B cell (primary cell): ENCODE results near the gene TM2D1. TPM values are rescaled to one million over a fixed set of nuclear protein-coding genes. Genes with fewer than 3 reads are reported as not detected.
"Not testable (repeated sequence)": the region's sequence is repeated elsewhere in the genome, so short reads cannot be mapped to it uniquely, and the experiment has no call there.

Experiments
- ATAC-seq: fragments of 200-7000 bp; cut with Tn5 transposase; one replicate; pipeline ENCODE4 v1.10.0; 2021; ENCODE audit warnings: low read depth, mild to moderate bottlenecking, moderate number of reproducible peaks, moderate library complexity
- CTCF ChIA-PET: fragments of 350-600 bp; sonication (Branson Sonifier 250); formaldehyde crosslinking; loops from one replicate; lab custom pipeline; 2021; ENCODE audit warnings: antibody characterized with exemption, inconsistent platforms; lab: Charles Lee
- POLR2A ChIA-PET: fragments of 350-600 bp; sonication (Branson Sonifier 250); formaldehyde crosslinking; loops from one replicate; lab custom pipeline; 2021; ENCODE audit warnings: antibody characterized with exemption; lab: Charles Lee
- DNase-seq: peaks from one replicate; pipeline ENCODE4 v3.0.0; 2013
- H2AFZ ChIP-seq: 2 replicates; pipeline ENCODE4 v1.6.1; 2012; ENCODE audit warnings: mild to moderate bottlenecking, low read depth, low read length; ENCODE audit not compliant: insufficient read depth, poor library complexity, severe bottlenecking
- H3K27ac ChIP-seq, 2 donors: 1 replicate in 1 of 2; 2 replicates in 1 of 2; pipeline ENCODE4 v1.5.1; 2012 to 2013; ENCODE audit warnings: low read length in 2 of 2, mild to moderate bottlenecking in 2 of 2, moderate library complexity in 1 of 2
- H3K27me3 ChIP-seq, 4 experiments: fragments of 200-600 bp in 1 of 4; sonication (generic) in 1 of 4; replicated peaks in 1 of 4; 1 replicate in 2 of 4; 2 replicates in 2 of 4; pipeline versions ENCODE4 v1.6.1 to v1.7.0; 2013 to 2016; ENCODE audit warnings: low read length in 3 of 4, mild to moderate bottlenecking in 2 of 4, mixed read lengths in 1 of 4, moderate library complexity in 1 of 4; ENCODE audit not compliant: insufficient read depth in 4 of 4, control insufficient read depth in 3 of 4; ENCODE audit errors: control extremely low read depth in 1 of 4
- H3K36me3 ChIP-seq, 2 experiments: replicated peaks in 1 of 2; 1 replicate in 1 of 2; 2 replicates in 1 of 2; pipeline versions ENCODE4 v1.6.1 to v1.7.1; 2013; ENCODE audit warnings: low read length in 1 of 2; ENCODE audit not compliant: insufficient read depth in 2 of 2, control insufficient read depth in 1 of 2; ENCODE audit errors: control extremely low read depth in 1 of 2, extremely low read depth in 1 of 2
- H3K4me1 ChIP-seq, 2 donors: fragments of 200-600 bp in 1 of 2; sonication (generic) in 1 of 2; 1 replicate in 1 of 2; 2 replicates in 1 of 2; pipeline versions ENCODE4 v1.5.1 to v1.6.1; 2013 to 2017; ENCODE audit warnings: low read length in 2 of 2; ENCODE audit not compliant: control insufficient read depth in 2 of 2, insufficient read depth in 2 of 2
- H3K4me2 ChIP-seq: replicated peaks from 2 replicates; pipeline ENCODE3; 2012; ENCODE audit warnings: mild to moderate bottlenecking, low read depth, low read length; ENCODE audit not compliant: poor library complexity, severe bottlenecking
- H3K4me3 ChIP-seq, 5 experiments: fragments of 200-600 bp in 1 of 5; sonication (generic) in 1 of 5; 1 replicate in 3 of 5; 2 replicates in 2 of 5; pipeline versions ENCODE4 v1.5.1 to v1.7.0; 2011 to 2016; ENCODE audit warnings: low read length in 4 of 5, mild to moderate bottlenecking in 4 of 5, low read depth in 2 of 5, control low read depth in 1 of 5, moderate library complexity in 1 of 5; ENCODE audit not compliant: insufficient read depth in 1 of 5; ENCODE audit errors: control extremely low read depth in 1 of 5, extremely low read depth in 1 of 5
- H3K79me2 ChIP-seq: fragments of 200-600 bp; sonication (generic); one replicate; pipeline ENCODE4 v1.6.0; 2016; ENCODE audit warnings: low read length; ENCODE audit not compliant: control insufficient read depth, insufficient read depth
- H3K9ac ChIP-seq: fragments of 200-600 bp; sonication (generic); 2 replicates; pipeline ENCODE4 v1.6.1; 2017; ENCODE audit warnings: mild to moderate bottlenecking, low read length, moderate library complexity
- H3K9me3 ChIP-seq, 3 donors: one replicate each; pipeline versions ENCODE4 v1.6.1 to v1.7.1; 2013; ENCODE audit warnings: low read length in 2 of 3; ENCODE audit not compliant: control insufficient read depth in 2 of 3, insufficient read depth in 1 of 3; ENCODE audit errors: control extremely low read depth in 1 of 3
- H4K20me1 ChIP-seq: 2 replicates; pipeline ENCODE4 v1.6.0; 2012; ENCODE audit warnings: mild to moderate bottlenecking, low read length; ENCODE audit not compliant: insufficient read depth, control insufficient read depth, poor library complexity, severe bottlenecking
- H3K27ac Mint-ChIP-seq: one replicate; pipeline ENCODE4 v1.8.0; 2021; ENCODE audit warnings: mixed read lengths
- H3K27me3 Mint-ChIP-seq: one replicate; pipeline ENCODE4 v1.8.0; 2021; ENCODE audit warnings: mixed read lengths
- H3K4me1 Mint-ChIP-seq: one replicate; pipeline ENCODE4 v1.8.0; 2021; ENCODE audit warnings: mixed read lengths
- H3K4me3 Mint-ChIP-seq: one replicate; pipeline ENCODE4 v1.8.0; 2021; ENCODE audit warnings: mixed read lengths
- H3K9me3 Mint-ChIP-seq: one replicate; pipeline ENCODE4 v1.8.0; 2022; ENCODE audit warnings: mixed read lengths; ENCODE audit not compliant: insufficient read depth
- EZH2 ChIP-seq: IDR thresholded peaks from 2 replicates; pipeline ENCODE4 v1.6.1; 2012; ENCODE audit warnings: borderline replicate concordance, low read depth, mild to moderate bottlenecking, moderate library complexity, low read length; ENCODE audit not compliant: insufficient read depth, poor library complexity, severe bottlenecking
- WGBS: methylation state at CpG from one replicate; pipeline ENCODE4 v1.1.5; 2013; ENCODE audit warnings: missing lambda C conversion rate; ENCODE audit not compliant: insufficient coverage; 5-methylcytosine and 5-hydroxymethylcytosine counted together
- intact Hi-C: fragments of 100-400 bp; cut with micrococcal nuclease; formaldehyde crosslinking; loops from one replicate; pipeline ENCODE4 v1.10.0; 2022
- polyA plus RNA-seq: library from polyadenylated mRNA; depleted of rRNA; stranded (reverse); fragments of >200 nt; gene quantifications from 2 replicates; pipeline ENCODE4 v1.2.3, GENCODE V29; 2012
- total RNA-seq, 2 donors: library from RNA; stranded (reverse); fragments of 120-200 nt in 1 of 2; gene quantifications; 1 replicate in 1 of 2; 2 replicates in 1 of 2; pipeline versions ENCODE4 v1.2.3 to v1.2.4, GENCODE V29; 2013 to 2022
- TF ChIP-seq, protein P1 (sequence below): fragments of 200-600 bp; IDR thresholded peaks from one replicate; pipeline ENCODE4 v1.8.0; 2022; ENCODE audit warnings: antibody characterized with exemption, mild to moderate bottlenecking

The TM2D1 gene
- total and polyA plus RNA-seq, 2 donors (not counting 1 experiment from before 2014, with no cell fraction given), result 30.8 to 53.3 TPM

DNA sequence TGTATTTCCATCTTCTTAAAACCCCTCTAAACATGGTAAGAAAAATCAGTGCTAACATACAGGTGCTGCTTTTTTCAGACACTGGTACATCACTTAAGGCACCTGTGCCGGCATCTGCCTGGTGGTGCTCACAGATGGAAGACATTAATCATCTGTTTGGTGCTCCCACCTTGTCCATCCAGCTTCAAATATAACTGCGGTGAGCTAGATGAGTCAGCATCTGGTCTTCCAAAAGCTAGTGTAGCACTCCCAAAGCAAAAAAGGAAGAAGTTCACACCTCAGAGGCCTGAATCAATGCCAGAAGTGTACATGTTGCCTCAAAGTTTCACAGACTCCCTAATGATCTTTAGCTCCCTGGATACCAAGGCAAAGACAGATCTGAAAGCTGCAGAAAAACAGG, 44.4 kb downstream of the TM2D1 start:
- Mint-ChIP-seq H3K27ac (no peak overlapping the region), H3K9me3 (no peaks in the 10 kb centered on the region), H3K4me3 (no peak overlapping the region), H3K27me3 (no peaks in the 10 kb centered on the region), H3K4me1 (no peaks in the 10 kb centered on the region)
- no peak for DNase-seq
- Histone ChIP-seq H3K36me3 (peaks cover 7 to 19% of the 10 kb centered on the region in 2 experiments), H2AFZ (no peak overlapping the region), H4K20me1 (no peaks in the 10 kb centered on the region), H3K27ac (no peak overlapping the region), H3K4me2 (no peak overlapping the region), H3K4me3 (no peak overlapping the region), H3K4me1 (no peaks in the 10 kb centered on the region), H3K27me3 (no peaks in the 10 kb centered on the region), H3K79me2 (no peaks in the 10 kb centered on the region), H3K9me3 (no peaks in the 10 kb centered on the region), H3K9ac (no peak overlapping the region)
- no peak for ATAC-seq
- intact Hi-C loops, result no loop called here
- TF ChIP-seq, protein P1, sequence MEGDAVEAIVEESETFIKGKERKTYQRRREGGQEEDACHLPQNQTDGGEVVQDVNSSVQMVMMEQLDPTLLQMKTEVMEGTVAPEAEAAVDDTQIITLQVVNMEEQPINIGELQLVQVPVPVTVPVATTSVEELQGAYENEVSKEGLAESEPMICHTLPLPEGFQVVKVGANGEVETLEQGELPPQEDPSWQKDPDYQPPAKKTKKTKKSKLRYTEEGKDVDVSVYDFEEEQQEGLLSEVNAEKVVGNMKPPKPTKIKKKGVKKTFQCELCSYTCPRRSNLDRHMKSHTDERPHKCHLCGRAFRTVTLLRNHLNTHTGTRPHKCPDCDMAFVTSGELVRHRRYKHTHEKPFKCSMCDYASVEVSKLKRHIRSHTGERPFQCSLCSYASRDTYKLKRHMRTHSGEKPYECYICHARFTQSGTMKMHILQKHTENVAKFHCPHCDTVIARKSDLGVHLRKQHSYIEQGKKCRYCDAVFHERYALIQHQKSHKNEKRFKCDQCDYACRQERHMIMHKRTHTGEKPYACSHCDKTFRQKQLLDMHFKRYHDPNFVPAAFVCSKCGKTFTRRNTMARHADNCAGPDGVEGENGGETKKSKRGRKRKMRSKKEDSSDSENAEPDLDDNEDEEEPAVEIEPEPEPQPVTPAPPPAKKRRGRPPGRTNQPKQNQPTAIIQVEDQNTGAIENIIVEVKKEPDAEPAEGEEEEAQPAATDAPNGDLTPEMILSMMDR, result no peak
- TF ChIP-seq EZH2, result no peak
- 55% methylated on average over 1 of the region's 2 CpGs for WGBS
- CTCF ChIA-PET, result interaction anchor here (1.3 kb wide), 1 partner anchor 35 kb away, joined by 3 read pairs; no protein-coding TSS in a partner anchor
- POLR2A ChIA-PET, result no interaction called here

DNA sequence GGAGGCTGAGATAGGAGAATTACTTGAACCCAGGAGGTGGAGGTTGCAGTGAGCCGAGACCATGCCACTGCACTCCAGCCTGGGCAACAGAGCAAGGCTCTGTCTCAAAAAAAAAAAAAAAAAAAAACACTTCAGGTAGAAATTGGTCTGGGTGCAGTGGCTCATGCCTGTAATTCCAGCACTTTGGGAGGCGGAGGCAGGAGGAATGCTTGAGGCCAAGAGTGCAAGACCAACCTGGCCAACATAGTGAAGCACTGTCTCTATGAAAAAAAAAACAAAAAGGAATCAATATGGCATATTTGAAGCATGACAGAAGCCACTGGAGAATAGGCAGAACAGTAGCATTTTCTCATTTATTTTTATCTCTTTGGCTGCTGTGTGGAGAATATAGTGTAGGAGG, 48.1 kb downstream of the TM2D1 start:
- H4K20me1 ChIP-seq, H3K9me3 ChIP-seq, CTCF ChIA-PET, H3K4me1 ChIP-seq, H3K79me2 ChIP-seq, H3K4me3 Mint-ChIP-seq, H3K27me3 Mint-ChIP-seq, H3K4me2 ChIP-seq, H3K9ac ChIP-seq, intact Hi-C loops, H3K27ac Mint-ChIP-seq, H3K27ac ChIP-seq, H2AFZ ChIP-seq, POLR2A ChIA-PET, H3K27me3 ChIP-seq, DNase-seq, ATAC-seq, H3K4me1 Mint-ChIP-seq, H3K4me3 ChIP-seq, H3K9me3 Mint-ChIP-seq: not testable (repeated sequence)
- peaks cover 7 to 10% of the 10 kb centered on the region in 2 experiments for H3K36me3 ChIP-seq
- WGBS, result 100% methylated on average over 1 of the region's 2 CpGs
